ENCODE measurements around the gene MGAT1.

MGAT1 gene

GRCh38 chr5:180823940-180824629, 21.5 kb upstream of the MGAT1 start:
- no peak for DNase-seq (ENCODE audit: low spot score)

GRCh38 chr5:180823346-180823745, 20.7 kb upstream of the MGAT1 start:
- no peak for DNase-seq (ENCODE audit: low spot score)

GRCh38 chr5:180821538-180821937, 18.9 kb upstream of the MGAT1 start:
- no peak for DNase-seq (ENCODE audit: low spot score)

- no peak for DNase-seq (ENCODE audit: low spot score)
Observed at GRCh38 chr5:180820788-180821321, 18.2 kb upstream of the MGAT1 start.

GRCh38 chr5:180818677-180819341, 16.2 kb upstream of the MGAT1 start:
- no peak for DNase-seq (ENCODE audit: low spot score)

GRCh38 chr5:180817893-180818674, 15.5 kb upstream of the MGAT1 start:
- DNase-seq (ENCODE audit: low spot score), result no peak

- no peak for DNase-seq (ENCODE audit: low spot score)
Observed at GRCh38 chr5:180816608-180817534, 14.3 kb upstream of the MGAT1 start.

- DNase-seq (ENCODE audit: low spot score), result no peak
Observed at GRCh38 chr5:180815293-180815917, 12.8 kb upstream of the MGAT1 start.

GRCh38 chr5:180813420-180813819, 10.8 kb upstream of the MGAT1 start:
- no peak for DNase-seq (ENCODE audit: low spot score)

- DNase-seq (ENCODE audit: low spot score), result no peak
Observed at GRCh38 chr5:180811623-180812124, 9.1 kb upstream of the MGAT1 start.

- no peak for DNase-seq (ENCODE audit: low spot score)
Observed at GRCh38 chr5:180810959-180811622, 8.5 kb upstream of the MGAT1 start.

GRCh38 chr5:180810210-180810958, 7.8 kb upstream of the MGAT1 start:
- DNase-seq (ENCODE audit: low spot score), result peak; percentile 97

- peak; percentile 93 for DNase-seq (ENCODE audit: low spot score)
Observed at GRCh38 chr5:180809403-180810209, 7.0 kb upstream of the MGAT1 start.

GRCh38 chr5:180808461-180809000, 5.9 kb upstream of the MGAT1 start:
- no peak for DNase-seq (ENCODE audit: low spot score)

- peak; percentile 35 for DNase-seq (ENCODE audit: low spot score)
Observed at GRCh38 chr5:180807654-180808414, 5.2 kb upstream of the MGAT1 start.

- DNase-seq (ENCODE audit: low spot score), result no peak
Observed at GRCh38 chr5:180807046-180807445, 4.4 kb upstream of the MGAT1 start.

- DNase-seq (ENCODE audit: low spot score), result no peak
Observed at GRCh38 chr5:180806351-180807011, 3.9 kb upstream of the MGAT1 start.

Data from hematopoietic multipotent progenitor cell treated with erythropoietin and hydrocortisone succinate and interleukin-3 and kit ligand, for 17 days (in vitro differentiated cells).